GM23338 (cell line): ENCODE data around the gene PXDN. TPM values are rescaled to one million over a fixed set of nuclear protein-coding genes. Genes with fewer than 3 reads are reported as not detected.

Source experiments
- ATAC-seq: fragments of 200-7000 bp; cut with Tn5 transposase; 3 replicates; pipeline ENCODE4 v1.9.1; 2020
- DNase-seq: peaks from one replicate; pipeline ENCODE4 v3.0.0-alpha.2; 2015; ENCODE audit warnings: low spot score
- H2AFZ ChIP-seq: fragments of 200-600 bp; sonication (generic); 2 replicates; pipeline ENCODE4 v1.8.0; 2016; ENCODE audit warnings: antibody characterized with exemption, mild to moderate bottlenecking, moderate library complexity
- H3F3A ChIP-seq: fragments of 200-600 bp; sonication (generic); replicated peaks from 2 replicates; pipeline ENCODE4 v1.8.0; 2017; ENCODE audit warnings: antibody characterized with exemption, mixed run types, low read depth
- H3K27ac ChIP-seq: fragments of 200-600 bp; sonication (generic); 2 replicates; pipeline ENCODE4 v1.6.1; 2016; ENCODE audit warnings: low read depth
- H3K27me3 ChIP-seq: fragments of 200-600 bp; sonication (generic); 2 replicates; pipeline ENCODE4 v1.8.0; 2016; ENCODE audit warnings: mild to moderate bottlenecking, mixed run types, moderate library complexity; ENCODE audit not compliant: insufficient read depth
- H3K36me3 ChIP-seq: fragments of 200-600 bp; sonication (generic); 2 replicates; pipeline ENCODE4 v1.8.0; 2016; ENCODE audit warnings: mild to moderate bottlenecking; ENCODE audit not compliant: insufficient read depth
- H3K4me1 ChIP-seq: fragments of 200-600 bp; sonication (generic); 2 replicates; pipeline ENCODE4 v1.8.0; 2016; ENCODE audit warnings: mild to moderate bottlenecking, moderate library complexity; ENCODE audit not compliant: insufficient read depth
- H3K4me2 ChIP-seq: fragments of 200-600 bp; sonication (generic); 2 replicates; pipeline ENCODE4 v1.7.1; 2017; ENCODE audit warnings: mixed run types
- H3K4me3 ChIP-seq: fragments of 200-600 bp; sonication (generic); 2 replicates; pipeline ENCODE4 v1.6.1; 2016; ENCODE audit warnings: mixed run types
- H3K79me2 ChIP-seq: fragments of 200-600 bp; sonication (generic); replicated peaks from 2 replicates; pipeline ENCODE4 v1.8.0; 2017; ENCODE audit warnings: mild to moderate bottlenecking; ENCODE audit not compliant: insufficient read depth
- H3K9me2 ChIP-seq: fragments of 200-600 bp; sonication (generic); 2 replicates; pipeline ENCODE4 v1.8.0; 2017; ENCODE audit not compliant: insufficient read depth
- H4K20me1 ChIP-seq: fragments of 200-600 bp; sonication (generic); replicated peaks from 2 replicates; pipeline ENCODE4 v1.8.0; 2017; ENCODE audit warnings: mild to moderate bottlenecking; ENCODE audit not compliant: insufficient read depth
- H3K27ac Mint-ChIP-seq: 2 replicates; pipeline ENCODE4 v1.8.0; 2020; ENCODE audit warnings: inconsistent platforms, mild to moderate bottlenecking, moderate library complexity, mixed read lengths
- H3K27me3 Mint-ChIP-seq: 3 replicates; pipeline ENCODE4 v1.8.0; 2022; ENCODE audit warnings: low read depth, mild to moderate bottlenecking, moderate library complexity, mixed read lengths, inconsistent platforms; ENCODE audit not compliant: insufficient read depth, poor library complexity
- H3K36me3 Mint-ChIP-seq: 3 replicates; pipeline ENCODE4 v1.8.0; 2021; ENCODE audit warnings: low read depth, mild to moderate bottlenecking, inconsistent platforms, moderate library complexity, mixed read lengths
- H3K4me1 Mint-ChIP-seq: 3 replicates; pipeline ENCODE4 v1.8.0; 2020; ENCODE audit warnings: mild to moderate bottlenecking, inconsistent platforms, mixed read lengths
- H3K4me3 Mint-ChIP-seq: 3 replicates; pipeline ENCODE4 v1.8.0; 2021; ENCODE audit warnings: moderate library complexity, mild to moderate bottlenecking, inconsistent platforms, mixed read lengths
- H3K9me3 Mint-ChIP-seq: 3 replicates; pipeline ENCODE4 v1.8.0; 2020; ENCODE audit warnings: moderate library complexity, mild to moderate bottlenecking, inconsistent platforms, mixed read lengths
- CTCF ChIP-seq, 2 experiments: fragments of 200-600 bp in 1 of 2; sonication (generic) in 1 of 2; conservative IDR thresholded peaks; 2 replicates each; pipeline versions ENCODE4 v1.5.1 to v1.6.1; 2016 to 2017; ENCODE audit warnings: antibody characterized with exemption in 2 of 2, low read depth in 2 of 2, mild to moderate bottlenecking in 2 of 2, moderate library complexity in 1 of 2
- ETS1 ChIP-seq: IDR thresholded peaks from 2 replicates; pipeline ENCODE4 v1.6.1; 2016; ENCODE audit warnings: antibody characterized with exemption
- REST ChIP-seq: IDR thresholded peaks from one replicate; pipeline ENCODE4 v1.6.1; 2018; ENCODE audit warnings: antibody characterized with exemption; ENCODE audit not compliant: unreplicated experiment
- polyA plus RNA-seq: library from polyadenylated mRNA; unstranded; fragments of >200 nt; fragmentation: Nextera tagmentation; extraction: Ambion mirVana; gene quantifications from 2 replicates; pipeline ENCODE4 v1.2.1, GENCODE V29; 2016
- total RNA-seq: library from RNA; depleted of rRNA; stranded (reverse); fragments of >200 nt; shearing (Covaris generic); gene quantifications from 2 replicates; pipeline ENCODE4 v1.2.3, GENCODE V29; 2014

The PXDN gene
- total and polyA plus RNA-seq, 2 experiments from 2014 or later = 42.2 to 225 TPM

GRCh38 chr2:1656961-1657841 lies 87.1 kb downstream of the PXDN start (continued):
- no peak for TF ChIP-seq REST

- no peaks in the 10 kb centered on the region for H3F3A ChIP-seq
- H3K4me3 Mint-ChIP-seq = no peak overlapping the region
- peaks cover 28% of the 10 kb centered on the region for H3K36me3 Mint-ChIP-seq
- peaks cover 4% of the 10 kb centered on the region for H4K20me1 ChIP-seq
- DNase-seq (peak; percentile 40), ATAC-seq (peak; percentile 49)
- H3K4me3 ChIP-seq = no peak overlapping the region
- H2AFZ ChIP-seq = no peak overlapping the region
- no peaks in the 10 kb centered on the region; the same call in 1 of the 2 replicates for H3K79me2 ChIP-seq
- no peaks in the 10 kb centered on the region; the same call in 2 of the 3 replicates for H3K9me3 Mint-ChIP-seq
- H3K4me1 ChIP-seq = no peaks in the 10 kb centered on the region
- no peaks in the 10 kb centered on the region for H3K27me3 ChIP-seq
- no peak overlapping the region for H3K27ac ChIP-seq
- H3K4me2 ChIP-seq = no peak overlapping the region
- peaks cover 42% of the 10 kb centered on the region for H3K36me3 ChIP-seq
- TF ChIP-seq CTCF (conservative IDR thresholded peaks at IDR 0.05; ENCODE audit: low read depth in 2 of 2) (peak; percentile 26 to 64), ETS1 (no peak)
- H3K9me2 ChIP-seq = no peaks in the 10 kb centered on the region
- 0 out of 2 replicates have a peak overlapping the region, but pooled peaks have one; percentile 46 for H3K27ac Mint-ChIP-seq
- H3K27me3 Mint-ChIP-seq = peaks cover 8% of the 10 kb centered on the region
- H3K4me1 Mint-ChIP-seq = peaks cover 18% of the 10 kb centered on the region
Measured at GRCh38 chr2:1656326-1656960, 87.9 kb downstream of the PXDN start.
